Keratinocyte (primary cell): Measurements from ENCODE around the gene BCAS1.

Experiments
- EZH2 ChIP-seq: IDR thresholded peaks from one replicate; pipeline ENCODE4 v1.6.1; 2012; ENCODE audit warnings: inconsistent platforms, mild to moderate bottlenecking, low read length, moderate library complexity
- TF ChIP-seq, protein P1 (sequence below), 3 experiments: IDR thresholded peaks in 1 of 3; conservative IDR thresholded peaks in 1 of 3; optimal IDR thresholded peaks in 1 of 3; 2 replicates in 2 of 3; 3 replicates in 1 of 3; pipeline versions ENCODE3 to v1.5.1; 2011; ENCODE audit warnings: low read length in 3 of 3, mild to moderate bottlenecking in 3 of 3, moderate library complexity in 2 of 3, control low read depth in 1 of 3, inconsistent platforms in 1 of 3; ENCODE audit not compliant: insufficient read depth in 2 of 3; ENCODE audit errors: extremely low read depth in 1 of 3

DNA sequence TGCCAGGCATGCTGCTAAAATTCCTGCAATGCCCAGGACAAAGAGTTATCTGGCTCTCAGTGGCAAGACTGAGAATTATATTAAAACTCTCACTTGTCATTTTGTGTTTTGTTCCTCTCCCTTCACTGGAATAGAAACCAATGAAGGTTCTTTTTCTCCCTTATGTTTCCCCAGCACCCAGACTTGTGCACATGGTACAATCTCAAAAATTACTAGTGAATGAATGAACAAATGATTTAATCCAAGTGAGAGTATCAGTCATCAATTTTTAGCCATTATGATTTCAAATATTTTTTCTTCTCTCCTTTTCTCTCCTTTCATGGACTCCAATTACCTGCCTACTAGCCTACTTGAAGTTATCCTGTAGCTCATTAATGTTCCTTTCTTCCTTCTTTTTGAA, 70.1 kb downstream of the BCAS1 start:
- TF ChIP-seq, protein P1, sequence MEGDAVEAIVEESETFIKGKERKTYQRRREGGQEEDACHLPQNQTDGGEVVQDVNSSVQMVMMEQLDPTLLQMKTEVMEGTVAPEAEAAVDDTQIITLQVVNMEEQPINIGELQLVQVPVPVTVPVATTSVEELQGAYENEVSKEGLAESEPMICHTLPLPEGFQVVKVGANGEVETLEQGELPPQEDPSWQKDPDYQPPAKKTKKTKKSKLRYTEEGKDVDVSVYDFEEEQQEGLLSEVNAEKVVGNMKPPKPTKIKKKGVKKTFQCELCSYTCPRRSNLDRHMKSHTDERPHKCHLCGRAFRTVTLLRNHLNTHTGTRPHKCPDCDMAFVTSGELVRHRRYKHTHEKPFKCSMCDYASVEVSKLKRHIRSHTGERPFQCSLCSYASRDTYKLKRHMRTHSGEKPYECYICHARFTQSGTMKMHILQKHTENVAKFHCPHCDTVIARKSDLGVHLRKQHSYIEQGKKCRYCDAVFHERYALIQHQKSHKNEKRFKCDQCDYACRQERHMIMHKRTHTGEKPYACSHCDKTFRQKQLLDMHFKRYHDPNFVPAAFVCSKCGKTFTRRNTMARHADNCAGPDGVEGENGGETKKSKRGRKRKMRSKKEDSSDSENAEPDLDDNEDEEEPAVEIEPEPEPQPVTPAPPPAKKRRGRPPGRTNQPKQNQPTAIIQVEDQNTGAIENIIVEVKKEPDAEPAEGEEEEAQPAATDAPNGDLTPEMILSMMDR (optimal IDR thresholded peaks at IDR 0.05 in 1 of 3, IDR thresholded peaks at IDR 0.05 in 1 of 3, conservative IDR thresholded peaks at IDR 0.05 in 1 of 3; ENCODE audit: extremely low read depth in 1 of 3, insufficient read depth in 2 of 3, low read length in 3 of 3), result no peak
- TF ChIP-seq EZH2, result no peak
